Neural progenitor cell (in vitro differentiated cells): ENCODE data around the gene SLC43A3. TPM values are rescaled to one million over a fixed set of nuclear protein-coding genes. Genes with fewer than 3 reads are reported as not detected.

Experiments
- DNase-seq: peaks from one replicate; pipeline ENCODE4 v3.0.0-alpha.2; 2016; ENCODE audit warnings: low spot score
- H2AFZ ChIP-seq: fragments of 200-600 bp; sonication (generic); replicated peaks from 2 replicates; pipeline ENCODE4 v1.6.1; 2016; ENCODE audit warnings: antibody characterized with exemption
- H3F3A ChIP-seq: fragments of 200-600 bp; sonication (generic); 2 replicates; pipeline ENCODE4 v1.6.1; 2016; ENCODE audit warnings: antibody characterized with exemption, low read depth
- H3K27ac ChIP-seq: fragments of 200-600 bp; sonication (generic); 2 replicates; pipeline ENCODE4 v1.5.1; 2016; ENCODE audit warnings: mild to moderate bottlenecking
- H3K27me3 ChIP-seq: fragments of 200-600 bp; sonication (generic); 2 replicates; pipeline ENCODE4 v1.6.1; 2016; ENCODE audit warnings: mild to moderate bottlenecking, moderate library complexity
- H3K36me3 ChIP-seq: fragments of 200-600 bp; sonication (generic); 2 replicates; pipeline ENCODE4 v1.5.1; 2016
- H3K4me1 ChIP-seq: fragments of 200-600 bp; sonication (generic); 2 replicates; pipeline ENCODE4 v1.6.1; 2016; ENCODE audit warnings: mixed run types
- H3K4me2 ChIP-seq: fragments of 200-600 bp; sonication (generic); 2 replicates; pipeline ENCODE4 v1.6.1; 2016
- H3K4me3 ChIP-seq: fragments of 200-600 bp; sonication (generic); 2 replicates; pipeline ENCODE4 v1.5.1; 2016
- H3K79me2 ChIP-seq: fragments of 200-600 bp; sonication (generic); 2 replicates; pipeline ENCODE4 v1.6.1; 2016; ENCODE audit warnings: low read depth
- H3K9ac ChIP-seq: fragments of 200-600 bp; sonication (generic); 2 replicates; pipeline ENCODE4 v1.6.1; 2016
- H3K9me3 ChIP-seq: fragments of 200-600 bp; sonication (generic); 2 replicates; pipeline ENCODE4 v1.5.1; 2016; ENCODE audit warnings: low read depth
- H4K20me1 ChIP-seq: fragments of 200-600 bp; sonication (generic); 2 replicates; pipeline ENCODE4 v1.6.1; 2016; ENCODE audit warnings: low read depth
- H3K27ac Mint-ChIP-seq: 3 replicates; pipeline ENCODE4 v1.8.0; 2021; ENCODE audit warnings: mixed read lengths
- H3K27me3 Mint-ChIP-seq: 2 replicates; pipeline ENCODE4 v1.8.0; 2022; ENCODE audit warnings: low read depth, mild to moderate bottlenecking, inconsistent platforms, moderate library complexity, mixed read lengths; ENCODE audit not compliant: insufficient read depth
- H3K36me3 Mint-ChIP-seq: 3 replicates; pipeline ENCODE4 v1.8.0; 2021; ENCODE audit warnings: mixed read lengths
- H3K4me1 Mint-ChIP-seq: 3 replicates; pipeline ENCODE4 v1.8.0; 2021; ENCODE audit warnings: mixed read lengths
- H3K4me3 Mint-ChIP-seq: 3 replicates; pipeline ENCODE4 v1.8.0; 2021; ENCODE audit warnings: mild to moderate bottlenecking, moderate library complexity, mixed read lengths
- H3K9me3 Mint-ChIP-seq: 3 replicates; pipeline ENCODE4 v1.8.0; 2020; ENCODE audit warnings: mixed read lengths
- CTCF ChIP-seq: fragments of 200-600 bp; sonication (generic); IDR thresholded peaks from 2 replicates; pipeline ENCODE4 v1.5.1; 2017; ENCODE audit warnings: antibody characterized with exemption, mild to moderate bottlenecking
- EZH2 ChIP-seq: fragments of 200-600 bp; sonication (generic); IDR thresholded peaks from 2 replicates; pipeline ENCODE4 v1.6.1; 2017; ENCODE audit warnings: antibody characterized with exemption, mild to moderate bottlenecking, moderate library complexity
- EZH2phosphoT487 ChIP-seq: fragments of 200-600 bp; sonication (generic); IDR thresholded peaks from 2 replicates; pipeline ENCODE4 v1.6.1; 2017; ENCODE audit warnings: antibody characterized with exemption
- total RNA-seq: library from RNA; depleted of rRNA; stranded (reverse); fragments of >200 nt; gene quantifications from 2 replicates; pipeline ENCODE4 v1.2.3, GENCODE V29; 2015; ENCODE audit warnings: low replicate concordance

SLC43A3 gene
- total RNA-seq, 1 donor from 2014 or later, result 5.6 TPM

- H4K20me1 ChIP-seq, result no peaks in the 10 kb centered on the region
- H3K4me2 ChIP-seq, result no peak overlapping the region
- H3K36me3 Mint-ChIP-seq, result no peaks in the 10 kb centered on the region
- no peak overlapping the region for H3K9ac ChIP-seq
- H3K27ac ChIP-seq, result no peak overlapping the region
- no peak overlapping the region for H3K4me3 Mint-ChIP-seq
- no peak overlapping the region for H3K27ac Mint-ChIP-seq
- H2AFZ ChIP-seq, result no peak overlapping the region
- peaks cover 14% of the 10 kb centered on the region for H3K27me3 ChIP-seq
- H3K9me3 ChIP-seq, result no peaks in the 10 kb centered on the region
- no peaks in the 10 kb centered on the region for H3K4me1 Mint-ChIP-seq
- H3K4me3 ChIP-seq, result no peak overlapping the region
- H3K4me1 ChIP-seq, result no peaks in the 10 kb centered on the region
- H3F3A ChIP-seq, result no peaks in the 10 kb centered on the region
- TF ChIP-seq EZH2, result no peak
- TF ChIP-seq CTCF, result no peak
- TF ChIP-seq EZH2phosphoT487, result no peak
- H3K36me3 ChIP-seq, result no peaks in the 10 kb centered on the region
- peaks cover 24% of the 10 kb centered on the region for H3K27me3 Mint-ChIP-seq
- H3K9me3 Mint-ChIP-seq, result no peaks in the 10 kb centered on the region
- DNase-seq, result peak; percentile 81
- no peaks in the 10 kb centered on the region for H3K79me2 ChIP-seq
Measured at GRCh38 chr11:57379732-57380131, 47.2 kb downstream of the SLC43A3 start.

- no peak overlapping the region for H3K4me2 ChIP-seq
- peaks cover 24% of the 10 kb centered on the region for H3K27me3 Mint-ChIP-seq
- H3K79me2 ChIP-seq, result no peaks in the 10 kb centered on the region
- H3K4me1 ChIP-seq, result no peaks in the 10 kb centered on the region
- H3K9me3 ChIP-seq, result no peaks in the 10 kb centered on the region
- H4K20me1 ChIP-seq, result no peaks in the 10 kb centered on the region
- H3K9ac ChIP-seq, result no peak overlapping the region
- no peaks in the 10 kb centered on the region for H3K4me1 Mint-ChIP-seq
- H3K9me3 Mint-ChIP-seq, result no peaks in the 10 kb centered on the region
- H3F3A ChIP-seq, result no peaks in the 10 kb centered on the region
- DNase-seq, result no peak
- no peaks in the 10 kb centered on the region for H3K36me3 Mint-ChIP-seq
- H3K4me3 Mint-ChIP-seq, result no peak overlapping the region
- H3K27ac Mint-ChIP-seq, result no peak overlapping the region
- no peak overlapping the region for H2AFZ ChIP-seq
- TF ChIP-seq EZH2phosphoT487, result no peak
- no peak overlapping the region for H3K27ac ChIP-seq
- no peak overlapping the region for H3K4me3 ChIP-seq
- H3K36me3 ChIP-seq, result no peaks in the 10 kb centered on the region
- H3K27me3 ChIP-seq, result peaks cover 14% of the 10 kb centered on the region
Measured at GRCh38 chr11:57378186-57378585, 48.7 kb downstream of the SLC43A3 start.

GRCh38 chr11:57377107-57377506, 49.8 kb downstream of the SLC43A3 start:
- H4K20me1 ChIP-seq, result no peaks in the 10 kb centered on the region
- Mint-ChIP-seq H3K27me3 (peaks cover 24% of the 10 kb centered on the region), H3K4me3 (no peak overlapping the region), H3K9me3 (no peaks in the 10 kb centered on the region), H3K4me1 (no peaks in the 10 kb centered on the region), H3K36me3 (no peaks in the 10 kb centered on the region), H3K27ac (no peak overlapping the region)
- no peaks in the 10 kb centered on the region for H3F3A ChIP-seq
- DNase-seq, result no peak
- no peak overlapping the region for H3K9ac ChIP-seq
- H3K36me3 ChIP-seq, result no peaks in the 10 kb centered on the region
- no peak overlapping the region for H3K4me2 ChIP-seq
- H2AFZ ChIP-seq, result no peak overlapping the region
- H3K9me3 ChIP-seq, result no peaks in the 10 kb centered on the region
- TF ChIP-seq EZH2phosphoT487, result no peak
- TF ChIP-seq EZH2, result no peak
- TF ChIP-seq CTCF, result no peak
- no peak overlapping the region for H3K4me3 ChIP-seq
- no peaks in the 10 kb centered on the region for H3K4me1 ChIP-seq
- H3K27ac ChIP-seq, result no peak overlapping the region
- H3K79me2 ChIP-seq, result no peaks in the 10 kb centered on the region
- H3K27me3 ChIP-seq, result peaks cover 14% of the 10 kb centered on the region

GRCh38 chr11:57376095-57377090, 50.5 kb downstream of the SLC43A3 start:
- no peak for DNase-seq

More at GRCh38 chr11:57376095-57377090, 50.5 kb downstream of the SLC43A3 start:
- H3K27ac ChIP-seq, result no peak overlapping the region
- H3K27me3 ChIP-seq, result peaks cover 14% of the 10 kb centered on the region
- H3K36me3 ChIP-seq, result no peaks in the 10 kb centered on the region
- no peak overlapping the region for H2AFZ ChIP-seq
- no peaks in the 10 kb centered on the region for H3K79me2 ChIP-seq
- H3K9ac ChIP-seq, result no peak overlapping the region
- no peaks in the 10 kb centered on the region for H3F3A ChIP-seq
- Mint-ChIP-seq H3K27me3 (peaks cover 20% of the 10 kb centered on the region), H3K27ac (no peak overlapping the region), H3K4me1 (no peaks in the 10 kb centered on the region), H3K36me3 (no peaks in the 10 kb centered on the region), H3K4me3 (no peak overlapping the region), H3K9me3 (no peaks in the 10 kb centered on the region)
- no peak for TF ChIP-seq CTCF
- no peak for TF ChIP-seq EZH2
- TF ChIP-seq EZH2phosphoT487, result no peak
- H3K4me3 ChIP-seq, result no peak overlapping the region
- H3K4me1 ChIP-seq, result no peaks in the 10 kb centered on the region
- no peaks in the 10 kb centered on the region for H3K9me3 ChIP-seq
- H3K4me2 ChIP-seq, result peak overlapping the region; percentile 24
- H4K20me1 ChIP-seq, result no peaks in the 10 kb centered on the region
